ENCODE results near the gene ZKSCAN5.
A peak's percentile ranks its signal among the peaks of the same experiment; 100 is the strongest.
"Not testable (repeated sequence)": the region's sequence is repeated elsewhere in the genome, so short reads cannot be mapped to it uniquely, and the experiment has no call there.

Gene ZKSCAN5

GRCh38 chr7:99497766-99498545 lies 6.5 kb upstream of the ZKSCAN5 start:
- no peak for DNase-seq (ENCODE audit: low read depth in 3 of 3, low spot score in 1 of 3)

GRCh38 chr7:99498546-99498944 lies 5.9 kb upstream of the ZKSCAN5 start:
- DNase-seq (ENCODE audit: low read depth in 3 of 3, low spot score in 1 of 3): no peak

GRCh38 chr7:99499371-99499720 lies 5.1 kb upstream of the ZKSCAN5 start:
- DNase-seq (ENCODE audit: low read depth in 3 of 3, low spot score in 1 of 3): no peak

- peak; percentile 63 to 72 (median 72) for DNase-seq (ENCODE audit: low read depth in 3 of 3, low spot score in 1 of 3)
Observed at GRCh38 chr7:99499721-99500636, 4.5 kb upstream of the ZKSCAN5 start, which contains the start of gene ZNF394. ZNF394 (minus strand) TSS chr7:99500281; CDS start chr7:99500093, 188 bp downstream.

- DNase-seq (ENCODE audit: low read depth in 3 of 3, low spot score in 1 of 3): no peak
Observed at GRCh38 chr7:99500637-99501009, 3.8 kb upstream of the ZKSCAN5 start.

GRCh38 chr7:99501236-99501635 lies 3.2 kb upstream of the ZKSCAN5 start:
- DNase-seq (ENCODE audit: low read depth in 3 of 3, low spot score in 1 of 3): not testable (repeated sequence)

GRCh38 chr7:99504281-99504602 lies 220 bp upstream of the ZKSCAN5 start:
- no peak for DNase-seq (ENCODE audit: low read depth in 3 of 3, low spot score in 1 of 3)

GRCh38 chr7:99505324-99505662 lies 831 bp downstream of the ZKSCAN5 start:
- DNase-seq (ENCODE audit: low read depth in 3 of 3, low spot score in 1 of 3): no peak

GRCh38 chr7:99514050-99514449 lies 9.6 kb downstream of the ZKSCAN5 start:
- DNase-seq (ENCODE audit: low read depth in 3 of 3, low spot score in 1 of 3): no peak

- no peak for DNase-seq (ENCODE audit: low read depth in 3 of 3, low spot score in 1 of 3)
Observed at GRCh38 chr7:99521399-99521798, 16.9 kb downstream of the ZKSCAN5 start.

- no peak for DNase-seq (ENCODE audit: low read depth in 3 of 3, low spot score in 1 of 3)
Observed at GRCh38 chr7:99525713-99526440, 21.4 kb downstream of the ZKSCAN5 start.

GRCh38 chr7:99531354-99531765 lies 26.9 kb downstream of the ZKSCAN5 start:
- DNase-seq (ENCODE audit: low read depth in 3 of 3, low spot score in 1 of 3): no peak

- DNase-seq (ENCODE audit: low read depth in 3 of 3, low spot score in 1 of 3): no peak
Observed at GRCh38 chr7:99535667-99536066, 31.2 kb downstream of the ZKSCAN5 start.

GRCh38 chr7:99539213-99539811 lies 34.9 kb downstream of the ZKSCAN5 start:
- DNase-seq (ENCODE audit: low read depth in 3 of 3, low spot score in 1 of 3): no peak

- no peak for DNase-seq (ENCODE audit: low read depth in 3 of 3, low spot score in 1 of 3)
Observed at GRCh38 chr7:99540542-99540941, 36.1 kb downstream of the ZKSCAN5 start.

- DNase-seq (ENCODE audit: low read depth in 3 of 3, low spot score in 1 of 3): no peak
Observed at GRCh38 chr7:99541212-99541611, 36.8 kb downstream of the ZKSCAN5 start.

- DNase-seq (ENCODE audit: low read depth in 3 of 3, low spot score in 1 of 3): no peak
Observed at GRCh38 chr7:99543081-99543671, 38.7 kb downstream of the ZKSCAN5 start.

- no peak for DNase-seq (ENCODE audit: low read depth in 3 of 3, low spot score in 1 of 3)
Observed at GRCh38 chr7:99543916-99544315, 39.5 kb downstream of the ZKSCAN5 start.

- DNase-seq (ENCODE audit: low read depth in 3 of 3, low spot score in 1 of 3): not testable (repeated sequence)
Observed at GRCh38 chr7:99545308-99545707, 40.8 kb downstream of the ZKSCAN5 start.

- not testable (repeated sequence) for DNase-seq (ENCODE audit: low read depth in 3 of 3, low spot score in 1 of 3)
Observed at GRCh38 chr7:99549545-99549944, 45.1 kb downstream of the ZKSCAN5 start.

GRCh38 chr7:99551334-99551733 lies 46.9 kb downstream of the ZKSCAN5 start:
- no peak for DNase-seq (ENCODE audit: low read depth in 3 of 3, low spot score in 1 of 3)

Data from stimulated activated CD4-positive, alpha-beta T cell treated with anti-CD3 and anti-CD28 coated beads, TNF-alpha, amount 100 ng/mL, for 1 hour (primary cell).